ENCODE results near the gene FAF2.
"Not testable (repeated sequence)": the region's sequence is repeated elsewhere in the genome, so short reads cannot be mapped to it uniquely, and the experiment has no call there.

Gene FAF2

GRCh38 chr5:176463113-176463764 lies 15.1 kb downstream of the FAF2 start:
- DNase-seq = no peak

GRCh38 chr5:176466245-176466871 lies 18.2 kb downstream of the FAF2 start:
- DNase-seq = no peak

GRCh38 chr5:176469296-176469695 lies 21.1 kb downstream of the FAF2 start:
- DNase-seq = no peak

DNA sequence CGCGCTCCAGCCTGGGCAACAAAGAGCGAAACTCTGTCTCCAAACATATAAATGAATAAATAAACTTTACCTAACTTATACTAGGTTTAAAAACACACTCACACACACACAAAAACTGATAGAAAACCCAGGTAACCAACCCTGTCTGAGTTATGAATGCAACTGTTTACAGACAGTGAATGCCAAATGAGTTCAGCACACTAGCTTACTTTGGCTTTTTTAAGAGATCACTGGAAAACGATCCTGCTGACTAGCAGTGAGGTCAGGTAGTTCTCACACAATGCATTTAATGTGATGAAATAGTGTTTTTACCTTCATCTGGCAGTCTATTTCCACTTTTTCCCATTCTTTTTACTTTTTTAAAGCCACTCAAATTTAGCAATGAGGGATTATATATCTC lies 22.4 kb downstream of the FAF2 start:
- no peak for DNase-seq

DNA sequence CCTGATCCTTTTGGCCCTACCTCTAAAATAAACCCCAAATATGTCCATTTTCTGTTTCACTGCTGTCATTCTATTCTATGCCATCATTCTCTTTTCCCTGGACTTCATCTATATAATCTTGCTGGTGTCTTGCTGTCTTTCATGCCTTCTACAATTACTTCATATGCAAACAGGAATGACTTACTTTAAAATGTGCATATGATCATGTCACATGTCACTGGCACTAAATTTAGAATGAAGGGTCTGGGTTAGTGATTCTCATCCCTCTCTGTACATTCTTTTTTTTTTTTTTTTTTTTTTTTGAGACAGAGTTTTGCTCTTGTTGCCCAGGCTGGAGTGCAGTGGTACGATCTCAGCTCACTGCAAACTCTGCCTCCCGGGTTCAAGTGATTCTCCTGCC lies 22.9 kb downstream of the FAF2 start:
- no peak for DNase-seq

GRCh38 chr5:176473335-176474006 lies 25.3 kb downstream of the FAF2 start:
- no peak for DNase-seq

DNA sequence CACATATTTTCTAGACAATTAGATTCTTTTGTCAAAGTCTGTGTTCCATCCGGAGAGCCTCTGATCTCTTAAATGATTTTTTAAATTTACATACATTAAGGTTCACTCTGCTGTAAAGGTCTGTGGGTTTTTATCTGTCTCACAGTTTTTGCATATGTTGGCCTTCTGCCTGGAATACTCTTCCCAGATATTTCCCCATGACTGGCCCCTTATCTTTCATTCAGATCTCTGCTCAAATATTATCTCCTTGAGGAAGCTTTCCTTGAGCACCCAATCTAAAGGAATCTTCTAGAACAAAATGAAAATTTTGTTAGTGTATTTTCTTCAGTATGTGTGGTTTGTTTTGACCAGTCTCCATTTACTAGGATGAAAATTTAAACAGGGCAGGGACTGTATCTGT lies 26.3 kb downstream of the FAF2 start:
- no peak for DNase-seq

DNA sequence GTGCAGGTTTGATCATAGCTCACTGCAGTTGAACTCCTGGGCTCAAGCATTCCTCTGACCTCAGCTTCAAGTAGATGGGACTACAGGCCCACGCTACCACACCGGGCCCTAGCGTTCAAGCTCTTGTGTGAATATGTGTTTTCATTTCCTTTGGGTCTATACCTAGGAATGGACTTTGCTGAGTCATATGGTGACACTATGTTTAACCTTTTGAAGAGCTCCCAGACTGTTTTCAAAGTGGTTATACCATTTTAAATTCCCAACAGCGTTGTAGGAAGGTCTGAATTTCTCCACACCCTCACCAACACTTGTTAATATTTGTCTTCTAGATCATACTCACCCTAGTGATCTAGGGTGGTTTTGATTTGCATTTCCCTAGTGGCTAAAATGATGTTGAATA lies 33.5 kb downstream of the FAF2 start:
- DNase-seq = no peak

DNA sequence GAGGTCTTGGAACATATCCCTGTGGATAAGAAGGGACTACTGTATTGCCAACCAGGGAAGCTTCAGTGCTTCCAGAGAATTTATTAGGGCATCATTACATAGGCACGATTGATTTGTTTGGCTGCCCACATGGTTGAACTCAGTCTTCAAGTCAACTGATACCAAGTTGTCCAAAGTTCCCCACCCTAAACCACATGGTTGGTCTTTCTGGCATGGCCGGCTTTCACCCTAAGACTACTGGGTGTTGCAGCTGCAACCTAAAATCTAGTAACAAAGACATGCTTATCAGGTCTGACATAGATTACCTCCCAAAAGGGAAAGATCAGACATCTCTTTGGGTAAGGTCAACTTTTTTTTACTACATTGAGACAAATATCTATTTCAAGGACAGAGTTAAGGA lies 37.0 kb downstream of the FAF2 start:
- DNase-seq = no peak

DNA sequence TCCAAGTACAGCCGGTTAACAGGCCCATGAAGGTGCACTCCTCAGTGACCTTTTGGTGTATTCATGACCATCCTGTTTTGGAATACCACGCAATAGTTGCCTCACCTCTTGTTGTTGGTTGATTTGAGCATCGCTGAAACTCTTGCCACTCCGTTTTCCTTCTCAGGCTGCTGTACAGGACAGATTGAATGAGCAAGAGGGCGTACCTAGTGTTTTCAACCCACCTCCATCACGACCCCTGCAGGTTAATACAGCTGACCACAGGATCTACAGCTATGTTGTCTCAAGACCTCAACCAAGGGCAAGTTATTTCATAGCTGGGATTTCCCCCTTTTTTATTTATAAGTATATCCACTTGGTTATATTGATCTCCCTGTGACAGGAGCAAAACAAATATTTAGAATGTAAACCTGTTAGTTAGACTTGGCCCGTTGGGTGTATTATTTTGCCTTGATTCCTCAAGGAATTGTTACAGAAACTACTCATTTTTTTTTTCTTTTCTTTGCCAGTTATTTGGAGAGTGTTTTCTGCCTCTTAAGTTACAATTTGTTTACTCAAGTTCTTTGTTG lies 38.1 kb downstream of the FAF2 start:
- no peak for DNase-seq

GRCh38 chr5:176487160-176487559 lies 39.0 kb downstream of the FAF2 start:
- not testable (repeated sequence) for DNase-seq

- no peak for DNase-seq
Observed at GRCh38 chr5:176489077-176489476, 40.9 kb downstream of the FAF2 start.

GRCh38 chr5:176490301-176490700 lies 42.1 kb downstream of the FAF2 start:
- no peak for DNase-seq

DNA sequence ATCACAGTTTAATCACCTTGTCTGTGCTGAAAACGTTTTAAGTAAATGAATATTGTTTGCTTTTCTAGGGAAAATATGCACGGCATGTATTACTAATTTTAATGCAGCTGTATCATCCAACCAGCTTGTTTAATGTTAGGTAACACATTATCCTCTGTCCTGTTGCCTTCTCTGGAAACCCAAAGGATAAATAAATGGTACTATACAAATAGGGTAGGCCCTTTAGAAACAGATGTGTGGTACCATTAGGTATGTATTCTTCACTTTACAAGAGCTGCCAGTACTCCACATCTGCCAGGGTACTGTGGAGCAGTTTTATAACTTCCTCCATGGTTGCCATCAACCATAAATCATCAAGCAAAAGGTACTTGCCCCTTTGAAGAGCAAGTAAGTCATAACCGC lies 42.9 kb downstream of the FAF2 start:
- DNase-seq = no peak

- no peak for DNase-seq
Observed at GRCh38 chr5:176491901-176492300, 43.7 kb downstream of the FAF2 start.

GRCh38 chr5:176492431-176492830 lies 44.2 kb downstream of the FAF2 start:
- no peak for DNase-seq

DNA sequence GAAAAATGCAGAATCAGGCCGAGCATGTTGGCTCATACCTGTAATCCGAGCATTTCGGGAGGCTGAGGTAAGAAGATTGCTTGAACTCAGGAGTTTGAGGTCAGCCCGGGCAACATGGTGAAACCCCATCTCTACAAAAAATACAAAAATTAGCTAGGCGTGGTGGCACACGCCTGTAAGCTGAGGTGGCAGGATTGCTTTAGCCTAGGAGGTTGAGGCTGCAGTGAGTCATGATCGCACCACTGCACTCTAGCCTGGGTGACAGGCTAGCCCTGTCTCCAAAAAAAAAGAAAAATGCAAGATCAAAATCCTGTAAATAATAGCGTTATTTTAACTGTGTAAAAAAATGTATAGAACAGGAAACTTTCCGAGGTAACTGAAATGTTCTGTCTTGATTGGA lies 49.7 kb downstream of the FAF2 start:
- no peak for DNase-seq

- DNase-seq = no peak
Observed at GRCh38 chr5:176499273-176499672, 51.1 kb downstream of the FAF2 start.

GRCh38 chr5:176500511-176500910 lies 52.3 kb downstream of the FAF2 start:
- DNase-seq = no peak

DNA sequence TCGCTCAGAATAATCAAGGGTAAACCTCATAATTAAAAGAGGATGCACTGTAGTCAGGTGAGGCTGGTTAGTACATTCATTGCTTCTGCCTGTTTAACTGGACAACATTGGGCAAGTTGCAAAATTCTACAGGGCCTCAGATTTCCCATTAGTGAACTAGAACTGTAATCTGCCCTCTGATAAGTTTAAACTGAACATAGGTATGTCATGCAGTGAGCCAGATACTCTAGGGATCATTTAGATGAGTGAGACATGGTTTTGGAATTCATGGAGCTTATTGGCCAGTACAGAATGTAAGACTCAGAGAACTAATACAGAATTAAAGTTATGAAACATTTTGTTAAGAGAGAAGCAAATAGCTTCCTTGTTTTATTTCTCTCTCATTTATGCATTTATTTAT lies 53.1 kb downstream of the FAF2 start:
- DNase-seq = no peak

- DNase-seq = no peak
Observed at GRCh38 chr5:176503496-176503895, 55.3 kb downstream of the FAF2 start.

- DNase-seq = no peak
Observed at GRCh38 chr5:176507911-176508310, 59.7 kb downstream of the FAF2 start.

- DNase-seq = no peak
Observed at GRCh38 chr5:176508603-176509002, 60.4 kb downstream of the FAF2 start.

DNA sequence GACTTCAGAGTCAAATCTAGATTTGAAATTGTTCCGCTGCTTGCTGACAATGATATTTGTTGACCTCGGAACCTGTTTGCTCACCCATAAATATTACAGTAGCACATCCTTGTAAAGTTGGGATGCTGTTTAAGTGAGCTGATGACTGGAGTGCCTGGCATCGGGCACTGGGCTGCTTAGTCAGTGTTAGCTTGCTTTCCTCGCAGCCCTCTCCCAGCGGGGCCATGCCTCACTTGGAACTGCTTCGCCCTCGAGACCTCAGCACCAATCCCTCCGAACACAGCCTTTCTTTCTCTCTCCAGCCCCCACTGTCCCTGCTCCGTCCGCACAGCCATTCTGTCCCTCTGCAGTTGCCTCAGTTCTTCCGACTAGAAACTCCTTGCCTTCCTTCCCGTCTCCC lies 65.6 kb downstream of the FAF2 start:
- DNase-seq = no peak
